IMR-90 (cell line): ENCODE measurements around the gene ATXN7L2. TPM values are rescaled to one million over a fixed set of nuclear protein-coding genes. Genes with fewer than 3 reads are reported as not detected.

ENCODE experiments used
- ATAC-seq: fragments of 200-7000 bp; cut with Tn5 transposase; 2 replicates; pipeline ENCODE4 v1.9.1; 2020; ENCODE audit warnings: low read depth, mild to moderate bottlenecking, moderate library complexity
- BruUV-seq: library from RNA; stranded (reverse); fragments of 400-500 nt; replicated peaks from 2 replicates; lab custom pipeline; 2021; lab: Mats Ljungman, UMichigan
- CTCF ChIA-PET: fragments of 300-600 bp; formaldehyde crosslinking; extraction: SDS; loops from one replicate; lab custom pipeline; 2021; ENCODE audit warnings: antibody characterized with exemption; lab: Yijun Ruan, JAX
- POLR2A ChIA-PET: fragments of 300-600 bp; sonication (Branson Sonifier 250); formaldehyde crosslinking; loops from one replicate; lab custom pipeline; 2022; ENCODE audit warnings: antibody characterized with exemption; ENCODE audit not compliant: unreplicated experiment; lab: Charles Lee
- DNase-seq: peaks from one replicate; pipeline ENCODE4 v3.0.0; 2013
- H2AFZ ChIP-seq: replicated peaks from 2 replicates; pipeline ENCODE3; 2013; ENCODE audit warnings: low read length, mild to moderate bottlenecking; ENCODE audit not compliant: poor library complexity
- H2AK5ac ChIP-seq: 2 replicates; pipeline ENCODE4 v1.6.1; 2013; ENCODE audit warnings: low read depth, low read length, inconsistent platforms
- H2AK9ac ChIP-seq: replicated peaks from 2 replicates; pipeline ENCODE3; 2013; ENCODE audit warnings: mild to moderate bottlenecking, low read depth, low read length, moderate library complexity; ENCODE audit not compliant: poor library complexity
- H2BK120ac ChIP-seq: 2 replicates; pipeline ENCODE4 v1.6.1; 2013; ENCODE audit warnings: low read depth, low read length, inconsistent platforms
- H2BK15ac ChIP-seq: 3 replicates; pipeline ENCODE4 v1.6.1; 2013; ENCODE audit warnings: low read depth, low read length, inconsistent platforms
- H2BK20ac ChIP-seq: 2 replicates; pipeline ENCODE4 v1.6.1; 2013; ENCODE audit warnings: low read depth, mild to moderate bottlenecking, inconsistent platforms, low read length, moderate library complexity
- H2BK5ac ChIP-seq: 2 replicates; pipeline ENCODE4 v1.6.1; 2013; ENCODE audit warnings: mild to moderate bottlenecking, low read depth, low read length, inconsistent platforms; ENCODE audit not compliant: poor library complexity, severe bottlenecking
- H3K14ac ChIP-seq: replicated peaks from 2 replicates; pipeline ENCODE4 v1.6.1; 2013; ENCODE audit warnings: low read depth, low read length, inconsistent platforms
- H3K18ac ChIP-seq: 2 replicates; pipeline ENCODE4 v1.6.1; 2013; ENCODE audit warnings: low read depth, low read length, control low read depth
- H3K23ac ChIP-seq: 2 replicates; pipeline ENCODE4 v1.6.1; 2013; ENCODE audit warnings: low read depth, low read length, inconsistent platforms
- H3K27ac ChIP-seq: 2 replicates; pipeline ENCODE4 v1.5.1; 2013; ENCODE audit warnings: mild to moderate bottlenecking, control low read depth, low read length; ENCODE audit not compliant: insufficient read depth
- H3K27me3 ChIP-seq: 2 replicates; pipeline ENCODE4 v1.6.1; 2013; ENCODE audit warnings: low read length; ENCODE audit not compliant: control insufficient read depth, insufficient read depth
- H3K36me3 ChIP-seq: 2 replicates; pipeline ENCODE4 v1.6.1; 2013; ENCODE audit warnings: low read length, mixed read lengths; ENCODE audit not compliant: control insufficient read depth, insufficient read depth
- H3K4ac ChIP-seq: 2 replicates; pipeline ENCODE4 v1.6.1; 2013; ENCODE audit warnings: low read depth, low read length, inconsistent platforms
- H3K4me1 ChIP-seq: 2 replicates; pipeline ENCODE4 v1.6.1; 2013; ENCODE audit warnings: low read length, mixed read lengths; ENCODE audit not compliant: control insufficient read depth, insufficient read depth
- H3K4me2 ChIP-seq: 2 replicates; pipeline ENCODE4 v1.6.1; 2013; ENCODE audit warnings: low read depth, mild to moderate bottlenecking, control low read depth, low read length, moderate library complexity
- H3K4me3 ChIP-seq: 2 replicates; pipeline ENCODE4 v1.5.1; 2013; ENCODE audit warnings: low read depth, mild to moderate bottlenecking, control low read depth, low read length, moderate library complexity; ENCODE audit not compliant: insufficient read depth
- H3K56ac ChIP-seq: 2 replicates; pipeline ENCODE4 v1.6.1; 2013; ENCODE audit warnings: low read length, inconsistent platforms; ENCODE audit not compliant: insufficient read depth; ENCODE audit errors: extremely low read depth
- H3K79me1 ChIP-seq, 2 experiments: 2 replicates each; pipeline ENCODE4 v1.6.1; 2013; ENCODE audit warnings: low read length in 2 of 2, inconsistent platforms in 1 of 2, low read depth in 1 of 2
- H3K9ac ChIP-seq: 2 replicates; pipeline ENCODE4 v1.6.1; 2013; ENCODE audit warnings: low read depth, low read length, control low read depth
- H3K9me1 ChIP-seq: 2 replicates; pipeline ENCODE4 v1.6.1; 2013; ENCODE audit warnings: low read length, inconsistent platforms; ENCODE audit not compliant: insufficient read depth
- H3K9me3 ChIP-seq: 2 replicates; pipeline ENCODE4 v1.6.1; 2013; ENCODE audit warnings: low read length; ENCODE audit not compliant: control insufficient read depth, insufficient read depth
- H4K20me1 ChIP-seq: 2 replicates; pipeline ENCODE4 v1.6.1; 2013; ENCODE audit warnings: low read length, inconsistent platforms; ENCODE audit not compliant: insufficient read depth
- H4K5ac ChIP-seq: 2 replicates; pipeline ENCODE4 v1.6.1; 2013; ENCODE audit warnings: mild to moderate bottlenecking, low read depth, low read length, control low read depth
- H4K8ac ChIP-seq, 2 experiments: 2 replicates each; pipeline ENCODE4 v1.6.1; 2013; ENCODE audit warnings: low read depth in 2 of 2, low read length in 2 of 2, control low read depth in 1 of 2, inconsistent platforms in 1 of 2
- H4K91ac ChIP-seq: 2 replicates; pipeline ENCODE4 v1.6.1; 2013; ENCODE audit warnings: low read depth, low read length, inconsistent platforms; ENCODE audit not compliant: insufficient read depth
- MAZ ChIP-seq: IDR thresholded peaks from 2 replicates; pipeline ENCODE4 v1.6.1; 2012; ENCODE audit warnings: low read depth, mild to moderate bottlenecking, low read length, improper control_type of control experiment, moderate library complexity, borderline replicate concordance
- RFX5 ChIP-seq: IDR thresholded peaks from 2 replicates; pipeline ENCODE4 v1.8.0; 2012; ENCODE audit warnings: low read depth, mild to moderate bottlenecking, low read length, moderate library complexity
- WGBS, 2 experiments: methylation state at CpG; one replicate each; pipeline versions ENCODE4 v1.1.5 to v1.1.7; 2013; ENCODE audit warnings: missing lambda C conversion rate in 2 of 2; ENCODE audit not compliant: insufficient read length in 1 of 2; ENCODE audit errors: extremely low coverage in 2 of 2; 5-methylcytosine and 5-hydroxymethylcytosine counted together
- dilution Hi-C: fragments of 300-500 bp; cut with HindIII; formaldehyde crosslinking; loops from one replicate; pipeline ENCODE4 v1.14.3; 2018; ENCODE audit warnings: low sequenced_read_pairs; ENCODE audit not compliant: unreplicated experiment
- in situ Hi-C: fragments of 300-500 bp; cut with MboI; formaldehyde crosslinking; loops from 3 replicates; pipeline ENCODE4 v1.14.3; 2019; ENCODE audit warnings: low sequenced_read_pairs, inconsistent platforms, mixed read lengths
- intact Hi-C: fragments of 100-400 bp; cut with micrococcal nuclease; formaldehyde crosslinking; loops from 2 replicates; pipeline ENCODE4 v1.10.0; 2022
- polyA plus RNA-seq, 3 experiments: library from polyadenylated mRNA; depleted of rRNA; stranded (reverse); fragments of >200 nt; gene quantifications; 2 replicates each; pipeline ENCODE4 v1.2.3, GENCODE V29; 2012; ENCODE audit warnings: low replicate concordance in 1 of 3
- total RNA-seq: library from RNA; depleted of rRNA; stranded (reverse); fragments of >200 nt; gene quantifications from 2 replicates; pipeline ENCODE4 v1.2.3, GENCODE V29; 2012
- TF ChIP-seq, protein P1 (sequence below): fragments of 150-350 bp; IDR thresholded peaks from 2 replicates; pipeline ENCODE4 v1.6.1; 2017; ENCODE audit warnings: mild to moderate bottlenecking, antibody characterized with exemption, low read length, low read depth

The ATXN7L2 gene
- total and polyA plus RNA-seq, 2 of the 4 experiments (the other 2 are of a cell fraction): 1.3 to 4.8 TPM

DNA sequence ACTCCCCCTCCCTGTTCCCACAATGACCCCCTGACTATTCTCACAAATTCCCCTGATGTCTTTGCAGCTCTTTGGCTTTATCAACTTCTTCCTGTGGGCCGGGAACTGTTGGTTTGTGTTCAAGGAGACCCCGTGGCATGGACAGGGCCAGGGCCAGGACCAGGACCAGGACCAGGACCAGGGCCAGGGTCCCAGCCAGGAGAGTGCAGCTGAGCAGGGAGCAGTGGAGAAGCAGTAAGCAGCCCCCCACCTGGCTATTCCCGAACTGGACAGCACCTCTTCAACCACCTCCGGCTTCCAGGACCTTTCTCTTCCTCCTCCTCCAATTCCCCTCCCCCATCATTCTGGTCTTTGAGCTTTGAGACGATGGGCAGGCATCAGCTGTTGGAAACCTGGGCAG lies 4.4 kb upstream of the ATXN7L2 start:
- H3K27me3 ChIP-seq: peaks cover 37% of the 10 kb centered on the region
- no peak overlapping the region for H3K4me2 ChIP-seq
- no peak overlapping the region for H4K91ac ChIP-seq
- H4K20me1 ChIP-seq: no peaks in the 10 kb centered on the region
- no peak overlapping the region for H3K4me3 ChIP-seq
- H2AFZ ChIP-seq: no peak overlapping the region
- no peak overlapping the region for H2BK5ac ChIP-seq
- CTCF ChIA-PET: no interaction called here
- peaks cover 3% of the 10 kb centered on the region; the same call in 1 of the 2 replicates for H3K4me1 ChIP-seq
- H3K9me3 ChIP-seq: no peaks in the 10 kb centered on the region
- no peak overlapping the region for H2BK15ac ChIP-seq
- H2AK9ac ChIP-seq: no peak overlapping the region
- no TSS peak for BruUV-seq
- peaks cover 2 to 4% of the 10 kb centered on the region in 2 experiments; a peak in 3 of 4 replicates for H3K79me1 ChIP-seq
- H3K18ac ChIP-seq: no peak overlapping the region
- no peak for DNase-seq
- no peak overlapping the region for H2BK20ac ChIP-seq
- in situ Hi-C loops: no loop called here
- no peak overlapping the region for H3K9ac ChIP-seq
- 0 out of 2 replicates have a peak, but pooled peaks cover 2% of the 10 kb centered on the region for H3K9me1 ChIP-seq
- H3K27ac ChIP-seq: no peak overlapping the region
- WGBS, 2 experiments: 60% methylated on average over 1 of the region's 5 CpGs; no CpG with 5 or more reads in 1 of the 2 experiments
- dilution Hi-C loops: no loop called here
- intact Hi-C loops: no loop called here
- H2AK5ac ChIP-seq: no peak overlapping the region
- ATAC-seq: no peak
- no peak overlapping the region for H4K5ac ChIP-seq
- H3K36me3 ChIP-seq: no peaks in the 10 kb centered on the region
- no peak overlapping the region for H2BK120ac ChIP-seq
- H3K23ac ChIP-seq: no peak overlapping the region
- H3K14ac ChIP-seq: no peak overlapping the region
- no peak for TF ChIP-seq MAZ
- TF ChIP-seq, protein P1, sequence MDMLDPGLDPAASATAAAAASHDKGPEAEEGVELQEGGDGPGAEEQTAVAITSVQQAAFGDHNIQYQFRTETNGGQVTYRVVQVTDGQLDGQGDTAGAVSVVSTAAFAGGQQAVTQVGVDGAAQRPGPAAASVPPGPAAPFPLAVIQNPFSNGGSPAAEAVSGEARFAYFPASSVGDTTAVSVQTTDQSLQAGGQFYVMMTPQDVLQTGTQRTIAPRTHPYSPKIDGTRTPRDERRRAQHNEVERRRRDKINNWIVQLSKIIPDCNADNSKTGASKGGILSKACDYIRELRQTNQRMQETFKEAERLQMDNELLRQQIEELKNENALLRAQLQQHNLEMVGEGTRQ: no peak
- TF ChIP-seq RFX5: no peak
- POLR2A ChIA-PET: no interaction called here
- H4K8ac ChIP-seq: no peak overlapping the region
- H3K4ac ChIP-seq: no peak overlapping the region
- no peak overlapping the region for H3K56ac ChIP-seq
